Choroid plexus epithelial cell (primary cell): ENCODE measurements around the gene ANGPTL2.
A peak's percentile ranks its signal among the peaks of the same experiment; 100 is the strongest.

Experiments used
- DNase-seq: peaks from one replicate; pipeline ENCODE4 v3.0.0-alpha.2; 2010; ENCODE audit warnings: low read depth
- H3K4me3 ChIP-seq: 2 replicates; pipeline ENCODE4 v1.5.1; 2011; ENCODE audit warnings: low read depth, mild to moderate bottlenecking, control low read depth, low read length, moderate library complexity
- TF ChIP-seq, protein P1 (sequence below): conservative IDR thresholded peaks from 2 replicates; pipeline ENCODE4 v1.5.1; 2011; ENCODE audit warnings: low read depth, mild to moderate bottlenecking, control low read depth, inconsistent platforms, low read length, moderate library complexity

Gene ANGPTL2

GRCh38 chr9:127112056-127112455 is 10.4 kb downstream of the ANGPTL2 start:
- no peak overlapping the region for H3K4me3 ChIP-seq
- TF ChIP-seq, protein P1, sequence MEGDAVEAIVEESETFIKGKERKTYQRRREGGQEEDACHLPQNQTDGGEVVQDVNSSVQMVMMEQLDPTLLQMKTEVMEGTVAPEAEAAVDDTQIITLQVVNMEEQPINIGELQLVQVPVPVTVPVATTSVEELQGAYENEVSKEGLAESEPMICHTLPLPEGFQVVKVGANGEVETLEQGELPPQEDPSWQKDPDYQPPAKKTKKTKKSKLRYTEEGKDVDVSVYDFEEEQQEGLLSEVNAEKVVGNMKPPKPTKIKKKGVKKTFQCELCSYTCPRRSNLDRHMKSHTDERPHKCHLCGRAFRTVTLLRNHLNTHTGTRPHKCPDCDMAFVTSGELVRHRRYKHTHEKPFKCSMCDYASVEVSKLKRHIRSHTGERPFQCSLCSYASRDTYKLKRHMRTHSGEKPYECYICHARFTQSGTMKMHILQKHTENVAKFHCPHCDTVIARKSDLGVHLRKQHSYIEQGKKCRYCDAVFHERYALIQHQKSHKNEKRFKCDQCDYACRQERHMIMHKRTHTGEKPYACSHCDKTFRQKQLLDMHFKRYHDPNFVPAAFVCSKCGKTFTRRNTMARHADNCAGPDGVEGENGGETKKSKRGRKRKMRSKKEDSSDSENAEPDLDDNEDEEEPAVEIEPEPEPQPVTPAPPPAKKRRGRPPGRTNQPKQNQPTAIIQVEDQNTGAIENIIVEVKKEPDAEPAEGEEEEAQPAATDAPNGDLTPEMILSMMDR, result no peak
- no peak for DNase-seq

- H3K4me3 ChIP-seq, result no peak overlapping the region
- DNase-seq, result no peak
- TF ChIP-seq, protein P1, result no peak
Observed at GRCh38 chr9:127109212-127109711, 13.2 kb downstream of the ANGPTL2 start.

- TF ChIP-seq, protein P1, result no peak
- DNase-seq, result no peak
- H3K4me3 ChIP-seq, result no peak overlapping the region
Observed at GRCh38 chr9:127107929-127108876, 14.2 kb downstream of the ANGPTL2 start.

DNA sequence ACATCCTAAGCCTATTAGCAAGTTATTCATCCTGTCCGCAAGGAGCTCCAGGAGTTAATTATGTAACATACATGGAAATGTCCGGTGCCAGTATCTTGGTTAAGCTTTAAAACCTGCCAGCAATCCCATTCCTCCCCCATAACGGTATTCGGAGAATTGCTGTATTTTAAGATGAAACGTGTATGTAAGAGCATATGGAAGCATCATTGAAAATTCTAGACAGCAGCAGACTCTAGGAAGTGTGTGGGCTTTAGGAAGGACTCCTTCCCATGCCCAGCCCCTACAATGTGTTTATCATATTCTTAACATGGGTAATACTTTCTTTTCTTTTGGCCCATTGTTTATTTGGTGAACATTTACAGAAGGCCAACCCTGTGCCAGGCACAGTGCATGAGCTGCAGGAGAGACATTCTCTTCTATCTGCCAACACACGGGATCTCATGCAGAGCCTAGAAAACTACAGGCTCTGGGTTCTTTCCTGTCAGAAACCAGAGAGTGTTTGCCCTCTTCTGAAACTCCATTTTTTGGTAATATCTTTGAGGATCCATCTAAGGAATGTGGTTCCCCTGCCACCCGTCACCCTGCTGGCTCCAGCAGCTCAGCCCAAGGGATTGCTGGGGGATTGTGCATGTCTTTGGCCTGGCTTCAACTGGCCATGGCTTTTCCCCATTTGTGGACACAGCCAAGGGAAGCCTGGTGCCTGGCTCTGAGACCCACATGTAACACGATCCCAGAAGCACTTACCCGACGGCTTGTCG is 15.1 kb downstream of the ANGPTL2 start:
- H3K4me3 ChIP-seq, result no peak overlapping the region
- TF ChIP-seq, protein P1, result no peak

DNA sequence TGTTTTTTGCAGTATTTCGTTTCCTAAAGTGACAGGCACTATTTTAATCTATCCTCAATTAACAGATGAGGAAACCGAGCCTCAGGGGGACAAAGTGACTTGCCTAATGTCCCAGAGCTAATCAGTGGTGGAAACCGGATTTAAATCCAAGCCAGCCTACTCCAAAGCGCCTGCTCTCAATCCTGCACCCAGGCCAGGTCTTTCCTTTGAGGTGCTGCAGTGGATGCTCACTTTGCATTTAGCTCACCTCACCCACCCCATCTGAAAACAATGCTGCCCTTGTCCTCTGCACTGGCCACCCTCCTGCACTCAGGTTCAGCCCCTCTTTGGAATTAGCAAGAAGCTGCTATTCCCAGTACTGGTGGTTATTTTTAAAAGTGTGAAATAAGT is 16.0 kb downstream of the ANGPTL2 start:
- TF ChIP-seq, protein P1, result no peak
- DNase-seq, result no peak
- H3K4me3 ChIP-seq, result no peak overlapping the region

More for the DNA sequence above, 15.1 kb downstream of the ANGPTL2 start:
- no peak for DNase-seq

- TF ChIP-seq, protein P1, result no peak
- no peak overlapping the region for H3K4me3 ChIP-seq
- peak; percentile 18 for DNase-seq
Observed at GRCh38 chr9:127105805-127106465, 16.5 kb downstream of the ANGPTL2 start.
